SU-DHL-6 (cell line): ENCODE measurements around the gene TMEM204.

ENCODE experiments used
- CTCF ChIP-seq: fragments of 200-600 bp; sonication (generic); IDR thresholded peaks from one replicate; pipeline ENCODE4 v1.5.1; 2017; ENCODE audit warnings: antibody characterized with exemption, mild to moderate bottlenecking, low read length, moderate library complexity; ENCODE audit not compliant: insufficient read depth, poor library complexity, severe bottlenecking
- EZH2phosphoT487 ChIP-seq: fragments of 200-600 bp; sonication (generic), shearing (Covaris generic); conservative IDR thresholded peaks from 2 replicates; pipeline ENCODE4 v1.6.1; 2018; ENCODE audit warnings: mild to moderate bottlenecking, antibody characterized with exemption, low read length, moderate library complexity, mixed read lengths

DNA sequence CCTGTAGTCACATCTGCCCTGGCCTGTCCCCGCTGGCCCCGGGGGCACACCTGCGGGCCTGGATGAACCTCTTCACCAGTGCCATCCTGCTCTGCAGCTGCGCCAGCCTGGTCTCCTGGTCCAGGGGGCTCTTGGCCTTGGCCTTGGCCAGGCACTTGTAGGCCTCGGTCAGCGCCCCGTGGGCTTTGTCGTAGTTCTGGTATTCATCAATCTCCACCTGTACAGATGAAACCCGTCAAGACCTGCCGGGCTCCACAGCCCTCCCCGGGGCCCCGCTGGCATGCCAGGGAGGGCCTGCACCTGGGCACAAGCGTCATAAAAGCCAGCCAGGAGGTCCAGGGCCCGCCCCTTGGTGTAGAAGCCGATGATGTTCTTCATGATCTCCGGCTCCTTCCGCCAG is 13.6 kb upstream of the TMEM204 start:
- TF ChIP-seq CTCF (no peak), EZH2phosphoT487 (no peak)
